RKO (cell line): ENCODE results near the gene ING3.

Experiments
- DNase-seq: peaks from one replicate; pipeline ENCODE4 v3.0.0-alpha.2; 2016; ENCODE audit warnings: low spot score

Gene ING3

DNA sequence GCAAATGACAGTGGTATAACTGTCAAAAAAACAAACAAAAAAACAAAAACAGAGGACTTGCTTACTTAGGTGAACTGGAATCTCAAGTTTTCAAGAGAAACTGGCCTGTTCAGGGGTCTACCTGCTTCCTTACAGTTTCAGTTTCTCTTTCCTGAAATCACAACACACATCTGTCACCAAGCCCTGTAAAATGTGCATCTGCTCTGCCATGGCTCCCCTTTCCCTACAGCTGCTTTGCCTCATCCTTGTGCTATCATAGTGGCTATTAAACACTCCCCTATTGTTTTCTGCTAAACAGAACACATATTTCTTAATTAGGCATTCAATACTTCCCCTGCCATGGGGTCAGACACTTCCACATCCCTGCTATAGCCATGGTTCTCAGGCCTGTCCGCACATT is 75.6 kb downstream of the ING3 start:
- DNase-seq: no peak

DNA sequence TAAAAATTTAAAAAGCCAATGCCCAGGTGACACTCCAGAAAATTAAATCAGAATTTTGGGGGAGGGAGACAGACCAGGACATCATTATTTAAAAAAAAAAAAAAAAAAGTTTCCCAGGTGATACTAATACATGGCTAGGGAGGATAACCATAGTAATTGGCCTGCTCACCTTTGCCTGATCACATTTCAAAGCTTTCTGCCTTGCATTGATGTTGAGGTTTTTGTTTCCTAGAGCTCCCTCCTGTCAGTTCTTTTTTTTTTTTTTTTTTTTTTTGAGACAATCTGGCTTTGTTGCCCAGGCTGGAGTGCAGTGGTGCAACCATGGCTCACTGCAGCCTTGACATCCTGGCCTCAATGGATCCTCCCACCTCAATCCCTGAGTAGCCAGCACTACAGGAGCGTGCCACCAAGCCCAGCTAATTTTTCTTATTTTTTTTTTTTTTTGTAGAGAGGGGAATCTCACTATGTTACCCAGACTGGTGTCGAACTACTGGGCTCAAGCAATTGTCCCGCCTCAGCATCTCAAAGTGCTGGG is 76.1 kb downstream of the ING3 start:
- DNase-seq: no peak
